Activated T-helper 2 cell treated with anti-CD3 and anti-CD28 coated beads, Interferon-gamma antibody, Interleukin-2, Interleukin-4, amounts not matched to agents 10 μg/mL and 5 μg/mL and 100 μg/mL, durations not matched to agents 14 hours and 24 hours and 36 hours (primary cell): ENCODE results near the gene ASIC3. TPM values are rescaled to one million over a fixed set of nuclear protein-coding genes. Genes with fewer than 3 reads are reported as not detected.

Experiments
- DNase-seq: peaks from one replicate; pipeline ENCODE4 v3.0.0; 2021; ENCODE audit warnings: low spot score
- H3K27ac Mint-ChIP-seq: one replicate; pipeline ENCODE4 v1.8.0; 2021; ENCODE audit warnings: mixed read lengths
- H3K27me3 Mint-ChIP-seq: one replicate; pipeline ENCODE4 v1.8.0; 2021; ENCODE audit warnings: low read depth, mixed read lengths
- H3K36me3 Mint-ChIP-seq: one replicate; pipeline ENCODE4 v1.8.0; 2021; ENCODE audit warnings: low read depth, mixed read lengths
- H3K4me1 Mint-ChIP-seq: one replicate; pipeline ENCODE4 v1.8.0; 2021; ENCODE audit warnings: low read depth, mixed read lengths
- H3K4me3 Mint-ChIP-seq: one replicate; pipeline ENCODE4 v1.8.0; 2021; ENCODE audit warnings: low read depth, mild to moderate bottlenecking, moderate library complexity, mixed read lengths
- H3K9me3 Mint-ChIP-seq: one replicate; pipeline ENCODE4 v1.8.0; 2021; ENCODE audit warnings: mixed read lengths
- intact Hi-C: fragments of 100-400 bp; cut with micrococcal nuclease; formaldehyde crosslinking; loops from one replicate; pipeline ENCODE4 v1.15.1; 2023
- total RNA-seq: library from RNA; stranded (reverse); gene quantifications from 2 replicates; pipeline ENCODE4 v1.2.3, GENCODE V29; 2022

The ASIC3 gene
- total RNA-seq, 1 donor from 2014 or later, result 4.0 TPM

- intact Hi-C loops, result loop anchor here (5.0 kb wide), 2 partner anchors 45 to 1220 kb away; partner anchors contain the start of gene ZNF862
- Mint-ChIP-seq H3K27ac (peak overlapping the region; percentile 47), H3K4me3 (peak overlapping the region; percentile 94), H3K4me1 (peaks cover 28% of the 10 kb centered on the region), H3K27me3 (no peaks in the 10 kb centered on the region), H3K36me3 (peaks cover 14% of the 10 kb centered on the region), H3K9me3 (no peaks in the 10 kb centered on the region)
- DNase-seq, result no peak
These were observed 8.6 kb downstream of the ASIC3 start for GRCh38 chr7:151056666-151057505.

- intact Hi-C loops, result loop anchor here (5.0 kb wide), 2 partner anchors 45 to 1220 kb away; partner anchors contain the start of gene ZNF862
These were observed 9.2 kb downstream of the ASIC3 start, which contains the start of gene CDK5 for GRCh38 chr7:151057506-151057988. CDK5 (minus strand) TSS chr7:151057897; CDS start chr7:151057848, 49 bp downstream.

DNA sequence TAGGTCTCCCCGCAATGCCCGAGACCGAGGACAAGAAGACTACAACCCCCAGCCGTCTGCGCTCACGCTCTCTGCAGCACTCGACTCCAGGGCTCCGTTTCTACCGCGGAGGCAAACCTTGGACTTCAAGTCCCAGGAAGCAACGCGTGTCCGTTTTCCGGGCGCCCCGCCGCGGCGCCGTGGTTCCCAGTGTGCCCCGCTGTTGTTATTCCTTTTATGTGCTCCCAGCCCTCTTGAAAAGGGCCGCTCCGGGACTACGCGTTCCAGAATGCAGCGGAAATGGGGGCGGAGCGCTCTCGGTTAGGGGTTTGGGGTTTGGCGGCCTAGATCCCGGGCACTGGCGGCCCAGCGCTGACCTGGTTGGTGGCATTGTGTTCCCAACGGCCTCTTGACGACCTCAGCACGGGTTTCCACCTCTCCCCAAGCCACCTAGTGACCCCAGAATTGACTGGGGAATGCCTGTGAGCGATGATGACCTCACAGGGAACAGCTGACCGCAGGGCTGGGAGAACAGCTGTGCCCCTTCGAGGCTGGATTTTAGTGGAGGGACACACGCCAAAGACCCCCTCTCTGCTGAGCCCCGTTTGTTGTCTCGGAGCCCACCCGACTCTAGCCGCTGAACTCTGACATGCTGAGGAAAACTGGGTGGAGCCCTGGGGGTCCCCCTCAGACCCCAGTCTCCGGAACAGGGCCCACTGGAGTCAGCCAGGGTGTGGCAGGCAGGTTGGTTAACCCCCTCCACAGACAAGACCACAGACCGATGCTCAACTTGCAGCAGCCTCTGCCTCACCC, 9.9 kb downstream of the ASIC3 start:
- H3K27me3 Mint-ChIP-seq, result no peaks in the 10 kb centered on the region
- no peaks in the 10 kb centered on the region for H3K9me3 Mint-ChIP-seq
- H3K4me1 Mint-ChIP-seq, result peaks cover 26% of the 10 kb centered on the region
- DNase-seq, result peak; percentile 97
- intact Hi-C loops, result loop anchor here (1.0 to 5.0 kb wide), 6 partner anchors 19 to 1221 kb away; partner anchors contain the start of genes ABCB8, CHPF2, FASTK and ZNF862
- peak overlapping the region; percentile 94 for H3K4me3 Mint-ChIP-seq
- peak overlapping the region; percentile 93 for H3K27ac Mint-ChIP-seq
- peaks cover 11% of the 10 kb centered on the region for H3K36me3 Mint-ChIP-seq

More at GRCh38 chr7:151057506-151057988, 9.2 kb downstream of the ASIC3 start, which contains the start of gene CDK5:
- peaks cover 12% of the 10 kb centered on the region for H3K36me3 Mint-ChIP-seq
- no peaks in the 10 kb centered on the region for H3K9me3 Mint-ChIP-seq
- DNase-seq, result no peak
- H3K4me1 Mint-ChIP-seq, result peaks cover 27% of the 10 kb centered on the region
- H3K4me3 Mint-ChIP-seq, result peak within 1 kb of the TSS; percentile 94
- H3K27ac Mint-ChIP-seq, result peak within 1 kb of the TSS; percentile 93
- H3K27me3 Mint-ChIP-seq, result no peaks in the 10 kb centered on the region

- no peaks in the 10 kb centered on the region for H3K9me3 Mint-ChIP-seq
- H3K4me3 Mint-ChIP-seq, result peak overlapping the region; percentile 94
- peaks cover 12% of the 10 kb centered on the region for H3K36me3 Mint-ChIP-seq
- no peak for DNase-seq
- H3K27me3 Mint-ChIP-seq, result no peaks in the 10 kb centered on the region
- peak overlapping the region; percentile 93 for H3K27ac Mint-ChIP-seq
- intact Hi-C loops, result loop anchor here (1.0 to 5.0 kb wide), 6 partner anchors 20 to 1222 kb away; partner anchors contain the start of genes ABCB8, CHPF2, FASTK and ZNF862
- H3K4me1 Mint-ChIP-seq, result peaks cover 26% of the 10 kb centered on the region
These were observed 10.5 kb downstream of the ASIC3 start for GRCh38 chr7:151058781-151059366.

DNA sequence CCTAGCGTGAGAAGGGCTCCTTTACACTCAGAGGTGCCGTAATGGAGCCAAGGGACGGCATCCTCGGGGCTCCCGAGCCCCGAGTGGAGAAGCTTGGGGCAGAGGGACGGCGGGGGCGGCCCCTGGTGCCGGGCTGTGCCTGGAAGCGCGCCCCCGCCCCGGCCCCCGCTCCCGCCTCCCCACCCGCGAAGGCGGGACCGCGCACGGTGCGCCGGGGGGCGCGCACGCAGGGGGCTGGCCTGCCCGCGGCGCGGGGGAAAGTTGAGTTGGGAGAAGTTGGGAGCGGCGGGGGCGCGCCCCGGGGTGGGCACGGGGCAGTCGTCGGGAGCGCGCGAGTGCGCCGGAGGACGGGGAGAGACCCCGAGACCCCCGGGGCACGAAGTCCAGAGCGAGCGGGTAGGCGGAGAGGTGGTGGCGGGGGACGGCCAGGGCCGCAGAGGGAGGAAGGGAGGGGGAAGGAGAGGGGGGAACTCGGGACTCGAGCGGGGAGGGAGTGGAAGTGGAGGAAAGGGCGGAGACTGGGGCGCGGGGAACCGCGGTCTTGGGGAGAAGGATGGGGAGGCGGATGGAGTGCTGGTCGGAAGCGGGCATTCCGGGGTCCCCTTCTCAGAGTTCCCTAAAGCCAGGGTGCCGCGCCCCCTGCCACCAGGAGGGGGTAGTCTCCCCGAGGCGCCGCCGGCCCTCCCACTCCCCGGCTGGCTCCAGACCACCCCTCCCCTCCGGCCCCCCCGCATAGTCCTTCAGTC, 11.2 kb downstream of the ASIC3 start, which contains the start of gene SLC4A2:
TSS of gene SLC4A2 (plus strand) at position 223 of the 746 bp plus-strand sequence. CDS start 2,399 bp downstream, outside the sequence.
- Mint-ChIP-seq H3K4me1 (peaks cover 26% of the 10 kb centered on the region), H3K27ac (peak within 1 kb of the TSS; percentile 93), H3K4me3 (peak within 1 kb of the TSS; percentile 94), H3K27me3 (no peaks in the 10 kb centered on the region), H3K9me3 (no peaks in the 10 kb centered on the region), H3K36me3 (peaks cover 10% of the 10 kb centered on the region)
- intact Hi-C loops, result loop anchor here (2.0 to 5.0 kb wide), 3 partner anchors 47 to 1222 kb away; partner anchors contain the start of genes CHPF2 and ZNF862
- peak; percentile 67 for DNase-seq

GRCh38 chr7:151060113-151060415, 11.7 kb downstream of the ASIC3 start:
- Mint-ChIP-seq H3K27me3 (no peaks in the 10 kb centered on the region), H3K27ac (peak overlapping the region; percentile 17), H3K4me3 (peak overlapping the region; percentile 94), H3K36me3 (peaks cover 9% of the 10 kb centered on the region), H3K9me3 (no peaks in the 10 kb centered on the region), H3K4me1 (peaks cover 26% of the 10 kb centered on the region)
- intact Hi-C loops, result no loop called here
- DNase-seq, result no peak

DNA sequence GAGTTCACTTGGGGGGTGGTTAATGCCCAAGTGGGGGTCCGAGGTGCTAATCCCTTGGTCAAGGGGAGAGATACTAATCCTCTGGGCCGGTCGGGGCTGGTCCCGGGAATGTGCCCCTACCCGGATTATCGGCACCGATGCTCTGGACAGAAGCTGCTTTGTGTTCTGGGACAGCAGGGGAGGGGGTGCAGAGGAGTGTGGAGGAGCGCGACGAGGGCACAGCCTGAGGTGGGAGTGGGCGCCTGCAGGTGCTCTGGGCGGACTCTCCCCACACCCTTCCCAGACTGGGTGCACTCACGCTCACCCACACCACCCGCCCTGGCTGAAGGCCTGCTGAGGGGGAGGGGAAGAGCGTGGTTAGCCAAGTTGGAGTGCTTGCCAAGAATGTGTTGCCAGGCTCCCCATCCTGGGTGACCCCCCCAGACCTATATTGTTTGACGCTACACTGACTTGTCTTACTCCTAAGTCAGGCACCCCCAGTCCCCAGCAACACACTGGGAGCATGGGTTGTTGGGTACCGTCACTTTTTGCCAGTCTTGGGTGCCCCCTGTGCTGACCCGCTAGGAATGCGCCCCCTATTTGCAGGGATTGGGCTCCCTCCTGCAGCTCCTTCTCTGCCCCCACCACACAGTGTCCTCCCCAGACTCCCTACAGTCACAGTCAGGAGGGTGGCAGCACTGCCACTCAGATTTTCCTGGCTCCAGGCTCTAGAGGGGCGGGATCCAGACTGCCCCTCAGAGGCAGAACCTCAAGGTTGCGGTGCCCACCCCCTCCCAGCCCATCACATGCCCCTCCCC, 12.3 kb downstream of the ASIC3 start:
- DNase-seq, result no peak
- H3K9me3 Mint-ChIP-seq, result no peaks in the 10 kb centered on the region
- H3K4me3 Mint-ChIP-seq, result peak overlapping the region; percentile 94
- no peaks in the 10 kb centered on the region for H3K27me3 Mint-ChIP-seq
- H3K27ac Mint-ChIP-seq, result peak overlapping the region; percentile 30
- intact Hi-C loops, result no loop called here
- H3K36me3 Mint-ChIP-seq, result peaks cover 15% of the 10 kb centered on the region
- H3K4me1 Mint-ChIP-seq, result peaks cover 26% of the 10 kb centered on the region

DNA sequence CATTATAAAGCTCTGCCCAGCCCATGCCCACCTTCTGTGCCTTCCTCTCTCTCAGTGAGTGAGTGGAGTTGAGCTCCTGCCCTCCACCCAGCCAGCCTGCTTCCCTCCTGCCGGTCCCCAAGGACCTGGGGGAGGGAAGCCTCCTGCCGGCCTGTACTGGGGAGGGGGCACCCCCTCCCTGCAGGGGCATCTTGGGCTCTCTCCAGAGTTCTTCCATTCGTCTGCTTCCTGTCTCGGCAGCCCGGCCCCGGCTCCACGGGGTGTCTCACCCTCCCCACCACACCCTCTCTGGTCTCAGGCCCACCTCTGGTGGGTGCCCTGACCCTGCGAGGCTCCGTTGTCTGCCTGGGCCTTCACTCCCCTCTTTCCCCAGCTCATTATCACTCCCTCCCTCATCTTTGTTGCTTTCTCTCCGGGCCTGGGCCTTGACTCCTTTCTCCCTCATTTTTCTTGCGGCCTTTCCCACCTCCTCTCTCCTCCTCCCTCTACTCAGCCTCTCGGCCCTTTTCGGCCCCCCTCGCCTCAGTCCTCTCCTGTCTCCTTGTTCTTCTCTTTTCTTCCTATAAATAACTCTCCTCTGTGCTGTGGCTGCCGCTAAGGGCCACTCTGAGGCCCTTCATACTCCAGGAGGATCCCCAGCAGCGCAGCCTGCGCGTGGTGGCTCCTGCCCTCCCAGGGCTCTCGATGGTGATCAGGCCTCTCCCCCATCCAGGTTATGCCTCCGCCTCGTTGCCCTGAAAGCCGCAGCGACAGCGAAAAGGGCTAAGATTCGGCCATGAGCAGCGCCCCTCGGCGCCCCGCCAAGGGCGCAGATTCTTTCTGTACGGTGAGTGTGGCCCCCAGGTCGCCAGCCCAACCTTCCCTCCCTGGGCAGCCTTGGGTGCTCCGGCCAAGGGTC, 13.1 kb downstream of the ASIC3 start:
- H3K4me3 Mint-ChIP-seq, result peak overlapping the region; percentile 94
- no peaks in the 10 kb centered on the region for H3K27me3 Mint-ChIP-seq
- intact Hi-C loops, result no loop called here
- DNase-seq, result no peak
- no peaks in the 10 kb centered on the region for H3K9me3 Mint-ChIP-seq
- peaks cover 16% of the 10 kb centered on the region for H3K36me3 Mint-ChIP-seq
- H3K4me1 Mint-ChIP-seq, result peaks cover 24% of the 10 kb centered on the region
- H3K27ac Mint-ChIP-seq, result peak overlapping the region; percentile 57

DNA sequence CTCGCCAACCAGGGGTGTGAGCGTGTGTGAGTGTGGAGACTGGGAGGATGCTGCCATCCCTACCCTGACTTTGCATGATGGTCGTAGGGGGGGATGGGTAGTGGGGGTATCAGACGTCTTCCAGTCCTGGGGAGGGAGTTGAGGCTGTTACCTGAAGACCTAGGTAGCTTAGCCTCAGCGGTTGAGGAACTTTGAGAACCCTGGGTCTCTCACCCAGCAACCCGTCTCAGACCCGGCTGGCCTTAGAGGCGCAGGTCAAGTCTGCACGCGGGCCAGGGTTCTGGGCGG, 13.7 kb downstream of the ASIC3 start:
- Mint-ChIP-seq H3K27me3 (no peaks in the 10 kb centered on the region), H3K4me1 (peaks cover 20% of the 10 kb centered on the region), H3K36me3 (peaks cover 18% of the 10 kb centered on the region), H3K4me3 (no peak overlapping the region), H3K27ac (no peak overlapping the region), H3K9me3 (no peaks in the 10 kb centered on the region)
- no peak for DNase-seq
- intact Hi-C loops, result no loop called here

GRCh38 chr7:151062399-151063211, 14.3 kb downstream of the ASIC3 start:
- H3K4me1 Mint-ChIP-seq, result peaks cover 15% of the 10 kb centered on the region
- peaks cover 22% of the 10 kb centered on the region for H3K36me3 Mint-ChIP-seq
- H3K9me3 Mint-ChIP-seq, result no peaks in the 10 kb centered on the region
- H3K27ac Mint-ChIP-seq, result no peak overlapping the region
- no peak overlapping the region for H3K4me3 Mint-ChIP-seq
- DNase-seq, result no peak
- intact Hi-C loops, result no loop called here
- H3K27me3 Mint-ChIP-seq, result no peaks in the 10 kb centered on the region
